GM23338 (cell line): ENCODE data around the gene SPATA13. TPM values are rescaled to one million over a fixed set of nuclear protein-coding genes. Genes with fewer than 3 reads are reported as not detected.
"Not testable (repeated sequence)": the region's sequence is repeated elsewhere in the genome, so short reads cannot be mapped to it uniquely, and the experiment has no call there.

ENCODE experiments used
- ATAC-seq: fragments of 200-7000 bp; cut with Tn5 transposase; 3 replicates; pipeline ENCODE4 v1.9.1; 2020
- DNase-seq: peaks from one replicate; pipeline ENCODE4 v3.0.0-alpha.2; 2015; ENCODE audit warnings: low spot score
- H2AFZ ChIP-seq: fragments of 200-600 bp; sonication (generic); 2 replicates; pipeline ENCODE4 v1.8.0; 2016; ENCODE audit warnings: antibody characterized with exemption, mild to moderate bottlenecking, moderate library complexity
- H3F3A ChIP-seq: fragments of 200-600 bp; sonication (generic); replicated peaks from 2 replicates; pipeline ENCODE4 v1.8.0; 2017; ENCODE audit warnings: antibody characterized with exemption, mixed run types, low read depth
- H3K27ac ChIP-seq: fragments of 200-600 bp; sonication (generic); 2 replicates; pipeline ENCODE4 v1.6.1; 2016; ENCODE audit warnings: low read depth
- H3K27me3 ChIP-seq: fragments of 200-600 bp; sonication (generic); 2 replicates; pipeline ENCODE4 v1.8.0; 2016; ENCODE audit warnings: mild to moderate bottlenecking, mixed run types, moderate library complexity; ENCODE audit not compliant: insufficient read depth
- H3K36me3 ChIP-seq: fragments of 200-600 bp; sonication (generic); 2 replicates; pipeline ENCODE4 v1.8.0; 2016; ENCODE audit warnings: mild to moderate bottlenecking; ENCODE audit not compliant: insufficient read depth
- H3K4me1 ChIP-seq: fragments of 200-600 bp; sonication (generic); 2 replicates; pipeline ENCODE4 v1.8.0; 2016; ENCODE audit warnings: mild to moderate bottlenecking, moderate library complexity; ENCODE audit not compliant: insufficient read depth
- H3K4me2 ChIP-seq: fragments of 200-600 bp; sonication (generic); 2 replicates; pipeline ENCODE4 v1.7.1; 2017; ENCODE audit warnings: mixed run types
- H3K4me3 ChIP-seq: fragments of 200-600 bp; sonication (generic); 2 replicates; pipeline ENCODE4 v1.6.1; 2016; ENCODE audit warnings: mixed run types
- H3K79me2 ChIP-seq: fragments of 200-600 bp; sonication (generic); replicated peaks from 2 replicates; pipeline ENCODE4 v1.8.0; 2017; ENCODE audit warnings: mild to moderate bottlenecking; ENCODE audit not compliant: insufficient read depth
- H3K9me2 ChIP-seq: fragments of 200-600 bp; sonication (generic); 2 replicates; pipeline ENCODE4 v1.8.0; 2017; ENCODE audit not compliant: insufficient read depth
- H4K20me1 ChIP-seq: fragments of 200-600 bp; sonication (generic); replicated peaks from 2 replicates; pipeline ENCODE4 v1.8.0; 2017; ENCODE audit warnings: mild to moderate bottlenecking; ENCODE audit not compliant: insufficient read depth
- H3K27ac Mint-ChIP-seq: 2 replicates; pipeline ENCODE4 v1.8.0; 2020; ENCODE audit warnings: inconsistent platforms, mild to moderate bottlenecking, moderate library complexity, mixed read lengths
- H3K27me3 Mint-ChIP-seq: 3 replicates; pipeline ENCODE4 v1.8.0; 2022; ENCODE audit warnings: low read depth, mild to moderate bottlenecking, moderate library complexity, mixed read lengths, inconsistent platforms; ENCODE audit not compliant: insufficient read depth, poor library complexity
- H3K36me3 Mint-ChIP-seq: 3 replicates; pipeline ENCODE4 v1.8.0; 2021; ENCODE audit warnings: low read depth, mild to moderate bottlenecking, inconsistent platforms, moderate library complexity, mixed read lengths
- H3K4me1 Mint-ChIP-seq: 3 replicates; pipeline ENCODE4 v1.8.0; 2020; ENCODE audit warnings: mild to moderate bottlenecking, inconsistent platforms, mixed read lengths
- H3K4me3 Mint-ChIP-seq: 3 replicates; pipeline ENCODE4 v1.8.0; 2021; ENCODE audit warnings: moderate library complexity, mild to moderate bottlenecking, inconsistent platforms, mixed read lengths
- H3K9me3 Mint-ChIP-seq: 3 replicates; pipeline ENCODE4 v1.8.0; 2020; ENCODE audit warnings: moderate library complexity, mild to moderate bottlenecking, inconsistent platforms, mixed read lengths
- CTCF ChIP-seq, 2 experiments: fragments of 200-600 bp in 1 of 2; sonication (generic) in 1 of 2; conservative IDR thresholded peaks; 2 replicates each; pipeline versions ENCODE4 v1.5.1 to v1.6.1; 2016 to 2017; ENCODE audit warnings: antibody characterized with exemption in 2 of 2, low read depth in 2 of 2, mild to moderate bottlenecking in 2 of 2, moderate library complexity in 1 of 2
- EZH2phosphoT487 ChIP-seq: fragments of 200-600 bp; sonication (generic); IDR thresholded peaks from one replicate; pipeline ENCODE4 v1.8.1; 2018; ENCODE audit warnings: antibody characterized with exemption; ENCODE audit not compliant: unreplicated experiment
- ZNF462 ChIP-seq: fragments of 250-450 bp; sonication (Bioruptor Pico); IDR thresholded peaks from 2 replicates; pipeline ENCODE4 v1.5.0; 2020; ENCODE audit warnings: mild to moderate bottlenecking, moderate library complexity
- polyA plus RNA-seq: library from polyadenylated mRNA; unstranded; fragments of >200 nt; fragmentation: Nextera tagmentation; extraction: Ambion mirVana; gene quantifications from 2 replicates; pipeline ENCODE4 v1.2.1, GENCODE V29; 2016
- total RNA-seq: library from RNA; depleted of rRNA; stranded (reverse); fragments of >200 nt; shearing (Covaris generic); gene quantifications from 2 replicates; pipeline ENCODE4 v1.2.3, GENCODE V29; 2014

The SPATA13 gene
- total and polyA plus RNA-seq, 2 experiments from 2014 or later: 11.9 to 45.7 TPM

GRCh38 chr13:24323739-24324075 lies 163.2 kb downstream of the SPATA13 start (continued):
- TF ChIP-seq ZNF462 (no peak), EZH2phosphoT487 (no peak), CTCF (conservative IDR thresholded peaks at IDR 0.05; ENCODE audit: low read depth in 2 of 2) (no peak)

- not testable (repeated sequence) for H3K4me1 ChIP-seq, DNase-seq, H2AFZ ChIP-seq, H3F3A ChIP-seq, H3K9me3 Mint-ChIP-seq, H3K4me2 ChIP-seq, H3K79me2 ChIP-seq, H3K9me2 ChIP-seq, H3K4me3 Mint-ChIP-seq, H3K4me1 Mint-ChIP-seq, ATAC-seq, H3K36me3 ChIP-seq, H3K27me3 Mint-ChIP-seq, H3K4me3 ChIP-seq, H3K36me3 Mint-ChIP-seq, H4K20me1 ChIP-seq, H3K27ac Mint-ChIP-seq, H3K27ac ChIP-seq
- H3K27me3 ChIP-seq: peaks cover 10% of the 10 kb centered on the region
Measured at GRCh38 chr13:24327598-24327997, 167.1 kb downstream of the SPATA13 start.
